ENCODE data around the gene LAG3.

LAG3 gene

GRCh38 chr12:6822426-6823135, 50.3 kb downstream of the LAG3 start:
- peaks cover 17% of the 10 kb centered on the region for H3K4me1 ChIP-seq
- H3K9me3 ChIP-seq, result no peaks in the 10 kb centered on the region
- in situ Hi-C loops (cut with MboI; ENCODE audit: low sequenced_read_pairs), result no loop called here
- DNase-seq (ENCODE audit: low spot score in 2 of 2), result no peak
- H3K4me3 ChIP-seq, result peak overlapping the region; percentile 33
- no peaks in the 10 kb centered on the region for H3K27me3 ChIP-seq (ENCODE audit: low read depth)
- H3K36me3 ChIP-seq (replicated peaks), result no peaks in the 10 kb centered on the region

- in situ Hi-C loops (cut with MboI; ENCODE audit: low sequenced_read_pairs), result no loop called here
- H3K9me3 ChIP-seq, result no peaks in the 10 kb centered on the region
- DNase-seq (ENCODE audit: low spot score in 2 of 2), result no peak
- no peak overlapping the region for H3K4me3 ChIP-seq
- peaks cover 17% of the 10 kb centered on the region for H3K4me1 ChIP-seq
- no peaks in the 10 kb centered on the region for H3K36me3 ChIP-seq (replicated peaks)
- no peaks in the 10 kb centered on the region for H3K27me3 ChIP-seq (ENCODE audit: low read depth)
Measured at GRCh38 chr12:6823182-6824084, 51.1 kb downstream of the LAG3 start.

- Histone ChIP-seq H3K4me1 (peaks cover 17% of the 10 kb centered on the region), H3K9me3 (no peaks in the 10 kb centered on the region), H3K36me3 (replicated peaks) (peaks cover 3% of the 10 kb centered on the region), H3K27me3 (ENCODE audit: low read depth) (no peaks in the 10 kb centered on the region), H3K4me3 (no peak overlapping the region)
- no peak for DNase-seq (ENCODE audit: low spot score in 2 of 2)
- in situ Hi-C loops (cut with MboI; ENCODE audit: low sequenced_read_pairs), result no loop called here
Measured at GRCh38 chr12:6824085-6824775, 51.9 kb downstream of the LAG3 start.

GRCh38 chr12:6824901-6825381, 52.6 kb downstream of the LAG3 start:
- Histone ChIP-seq H3K4me1 (peaks cover 21% of the 10 kb centered on the region), H3K36me3 (replicated peaks) (peaks cover 9% of the 10 kb centered on the region), H3K27me3 (ENCODE audit: low read depth) (no peaks in the 10 kb centered on the region), H3K4me3 (no peak overlapping the region), H3K9me3 (no peaks in the 10 kb centered on the region)
- no peak for DNase-seq (ENCODE audit: low spot score in 2 of 2)
- in situ Hi-C loops (cut with MboI; ENCODE audit: low sequenced_read_pairs), result loop anchor here (5.0 kb wide), 1 partner anchor 73 kb away; the partner anchor contains the start of gene MLF2

- peak; percentile 70 to 92 for DNase-seq (ENCODE audit: low spot score in 2 of 2)
- no peaks in the 10 kb centered on the region for H3K9me3 ChIP-seq
- peaks cover 15% of the 10 kb centered on the region for H3K36me3 ChIP-seq (replicated peaks)
- peaks cover 24% of the 10 kb centered on the region for H3K4me1 ChIP-seq
- in situ Hi-C loops (cut with MboI; ENCODE audit: low sequenced_read_pairs), result loop anchor here (5.0 kb wide), 1 partner anchor 73 kb away; the partner anchor contains the start of gene MLF2
- no peaks in the 10 kb centered on the region for H3K27me3 ChIP-seq (ENCODE audit: low read depth)
- no peak overlapping the region for H3K4me3 ChIP-seq
Measured at GRCh38 chr12:6825398-6826124, 53.2 kb downstream of the LAG3 start.

GRCh38 chr12:6826125-6826733, 53.9 kb downstream of the LAG3 start:
- in situ Hi-C loops (cut with MboI; ENCODE audit: low sequenced_read_pairs), result loop anchor here (5.0 kb wide), 1 partner anchor 74 kb away; the partner anchor contains the start of gene MLF2
- peaks cover 20% of the 10 kb centered on the region for H3K4me1 ChIP-seq
- no peak overlapping the region for H3K4me3 ChIP-seq
- no peaks in the 10 kb centered on the region for H3K9me3 ChIP-seq
- peaks cover 22% of the 10 kb centered on the region for H3K36me3 ChIP-seq (replicated peaks)
- DNase-seq (ENCODE audit: low spot score in 2 of 2), result no peak
- H3K27me3 ChIP-seq (ENCODE audit: low read depth), result no peaks in the 10 kb centered on the region

- H3K27me3 ChIP-seq (ENCODE audit: low read depth), result no peaks in the 10 kb centered on the region
- in situ Hi-C loops (cut with MboI; ENCODE audit: low sequenced_read_pairs), result loop anchor here (5.0 kb wide), 1 partner anchor 75 kb away; the partner anchor contains the start of gene MLF2
- no peak for DNase-seq (ENCODE audit: low spot score in 2 of 2)
- H3K36me3 ChIP-seq (replicated peaks), result peaks cover 28% of the 10 kb centered on the region
- H3K4me1 ChIP-seq, result peaks cover 18% of the 10 kb centered on the region
- H3K4me3 ChIP-seq, result no peak overlapping the region
- no peaks in the 10 kb centered on the region for H3K9me3 ChIP-seq
Measured at GRCh38 chr12:6826734-6827436, 54.6 kb downstream of the LAG3 start.

GRCh38 chr12:6827437-6827911, 55.2 kb downstream of the LAG3 start:
- Histone ChIP-seq H3K36me3 (replicated peaks) (peaks cover 32% of the 10 kb centered on the region), H3K27me3 (ENCODE audit: low read depth) (no peaks in the 10 kb centered on the region), H3K9me3 (no peaks in the 10 kb centered on the region), H3K4me3 (0 out of 2 replicates have a peak overlapping the region, but pooled peaks have one; percentile 12), H3K4me1 (peaks cover 15% of the 10 kb centered on the region)
- peak; percentile 91 to 97 for DNase-seq (ENCODE audit: low spot score in 2 of 2)
- in situ Hi-C loops (cut with MboI; ENCODE audit: low sequenced_read_pairs), result loop anchor here (5.0 kb wide), 1 partner anchor 75 kb away; the partner anchor contains the start of gene MLF2
